ENCODE results near the gene SEC11C.
"Not testable (repeated sequence)": the region's sequence is repeated elsewhere in the genome, so short reads cannot be mapped to it uniquely, and the experiment has no call there.

SEC11C gene

DNA sequence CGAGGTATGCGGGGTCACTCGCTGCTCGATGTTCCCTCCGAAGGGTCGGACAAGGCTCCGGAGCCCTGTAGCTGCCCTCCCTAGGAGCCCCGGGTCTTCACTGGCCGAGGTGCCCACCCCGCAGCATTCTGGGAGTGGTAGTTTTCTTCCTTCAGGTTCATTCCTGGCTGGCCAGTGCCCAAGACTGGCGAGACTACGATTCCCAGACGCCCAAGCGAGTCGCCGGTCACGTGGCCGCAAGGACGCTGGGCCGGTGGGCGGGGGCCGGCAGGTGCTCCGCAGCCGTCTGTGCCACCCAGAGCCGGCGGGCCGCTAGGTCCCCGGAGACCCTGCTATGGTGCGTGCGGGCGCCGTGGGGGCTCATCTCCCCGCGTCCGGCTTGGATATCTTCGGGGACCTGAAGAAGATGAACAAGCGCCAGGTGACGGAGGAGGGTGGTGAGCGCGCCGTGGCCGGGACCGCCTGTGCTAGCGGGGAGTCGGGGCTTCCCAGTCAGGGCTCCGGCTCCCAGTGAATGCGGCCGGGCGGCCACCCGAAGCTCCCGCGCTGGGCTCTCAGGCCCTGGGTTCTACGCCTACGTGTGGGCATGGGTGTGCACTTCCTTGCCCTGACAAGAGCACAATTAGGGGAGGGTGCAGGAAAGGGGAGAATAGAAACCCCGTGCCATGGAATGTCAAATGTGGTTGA is at the start of gene SEC11C:
Gene SEC11C (plus strand): TSS at position 270 of the 687 bp plus-strand sequence. CDS start 65 bp downstream, at position 335.
- DNase-seq (ENCODE audit: low read depth): peak; percentile 94

DNA sequence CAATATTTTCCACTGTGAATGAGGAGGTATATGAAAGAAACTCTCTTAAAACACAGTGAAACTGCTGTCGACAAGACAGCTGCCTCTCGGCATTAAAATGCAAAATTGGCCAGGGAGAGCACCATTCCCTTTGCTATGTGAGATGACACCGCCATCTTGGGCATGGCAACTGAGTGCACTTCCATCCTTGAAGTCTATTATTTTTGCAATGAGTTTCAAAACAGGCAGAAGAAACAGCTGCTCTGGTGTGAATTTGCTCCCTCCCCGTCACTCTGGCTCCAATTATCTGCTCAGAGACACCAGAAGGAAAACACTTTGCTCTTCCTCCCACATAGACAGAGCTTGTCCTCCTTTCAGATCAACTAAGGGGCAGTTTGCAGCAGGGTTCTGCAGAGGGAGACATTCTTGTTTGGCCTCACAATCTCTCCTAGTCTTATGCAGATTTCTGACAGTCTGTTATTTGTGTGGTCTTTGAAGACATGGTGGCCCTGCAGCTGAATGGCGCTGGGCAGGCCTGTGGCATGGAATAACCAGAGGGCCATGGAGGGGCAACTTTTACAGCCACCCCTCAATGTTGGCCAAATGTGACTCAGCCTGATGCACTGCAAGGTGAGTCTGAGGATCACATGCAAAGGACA is 48.6 kb upstream of the SEC11C start:
- no peak for DNase-seq (ENCODE audit: low read depth)

DNA sequence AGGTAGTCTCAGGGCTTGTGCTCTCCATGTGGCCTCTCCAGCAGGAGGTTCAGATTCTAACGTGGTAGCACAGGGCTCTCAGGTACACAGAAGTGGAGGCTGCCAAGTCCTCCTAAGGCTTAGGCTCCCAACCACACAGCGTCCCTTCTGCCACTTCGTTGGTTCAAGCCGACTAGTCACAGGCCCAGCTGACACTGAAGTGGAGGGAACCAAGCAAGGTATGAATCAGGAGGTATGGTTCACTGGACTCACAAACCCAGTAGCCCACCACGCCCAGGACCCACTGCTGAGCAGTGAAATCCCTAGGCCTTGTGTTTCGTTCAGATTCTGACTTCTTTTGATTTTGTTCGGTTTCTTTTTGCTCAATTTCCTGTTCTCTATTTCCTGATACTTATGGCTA is 46.0 kb upstream of the SEC11C start:
- no peak for DNase-seq (ENCODE audit: low read depth)

DNA sequence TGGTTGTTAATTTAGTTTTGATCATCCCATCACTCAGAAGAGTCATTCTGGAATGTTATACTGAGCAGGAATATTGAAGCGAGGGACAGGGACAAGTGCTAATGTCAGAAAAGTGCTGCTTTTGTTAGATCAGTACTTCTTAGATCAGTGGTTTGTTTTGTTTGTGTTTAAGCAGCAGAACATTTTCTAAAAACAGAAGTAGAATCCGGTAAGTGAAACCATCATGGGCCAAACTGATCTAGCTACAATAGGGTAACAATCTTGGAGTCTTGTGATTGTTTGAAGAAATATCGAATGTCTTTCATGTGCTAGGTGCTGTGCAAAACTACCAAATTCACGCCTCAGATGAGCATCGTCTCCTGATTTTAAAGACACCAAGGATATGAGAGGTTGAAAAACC is 45.1 kb upstream of the SEC11C start:
- no peak for DNase-seq (ENCODE audit: low read depth)

DNA sequence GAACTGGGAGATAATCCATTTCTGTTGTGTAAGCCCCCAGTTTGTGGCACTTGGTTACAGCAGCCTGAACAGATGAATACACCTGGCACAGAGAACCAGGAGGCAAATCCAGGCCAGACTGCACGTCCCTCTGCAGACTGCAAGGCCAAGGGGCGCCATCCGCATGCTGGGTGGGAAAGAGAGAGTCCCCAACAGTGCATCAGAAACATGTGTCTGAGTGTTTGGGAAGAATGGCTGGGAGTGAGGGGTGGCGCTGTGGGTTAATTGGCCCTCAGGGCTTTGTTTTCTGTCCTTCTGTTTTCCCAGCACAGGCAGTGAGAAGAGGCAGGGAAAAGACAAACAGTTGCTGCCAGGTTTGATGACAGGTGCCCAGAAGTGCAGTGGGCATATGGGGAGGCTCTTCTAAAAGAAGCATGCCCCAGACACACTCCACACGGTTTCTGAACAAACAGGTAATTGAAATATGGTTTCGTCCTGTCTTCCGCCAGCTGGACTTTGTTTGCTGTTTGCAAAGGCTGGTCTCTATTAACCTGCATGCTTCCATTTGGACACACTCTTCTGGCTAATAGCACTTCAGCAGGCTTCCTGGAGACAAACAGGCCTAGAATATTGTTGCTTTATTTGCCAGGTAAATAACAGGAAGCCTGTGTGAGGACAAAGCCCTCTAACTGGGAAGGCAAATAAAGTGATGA is 43.4 kb upstream of the SEC11C start:
- no peak for DNase-seq (ENCODE audit: low read depth)

DNA sequence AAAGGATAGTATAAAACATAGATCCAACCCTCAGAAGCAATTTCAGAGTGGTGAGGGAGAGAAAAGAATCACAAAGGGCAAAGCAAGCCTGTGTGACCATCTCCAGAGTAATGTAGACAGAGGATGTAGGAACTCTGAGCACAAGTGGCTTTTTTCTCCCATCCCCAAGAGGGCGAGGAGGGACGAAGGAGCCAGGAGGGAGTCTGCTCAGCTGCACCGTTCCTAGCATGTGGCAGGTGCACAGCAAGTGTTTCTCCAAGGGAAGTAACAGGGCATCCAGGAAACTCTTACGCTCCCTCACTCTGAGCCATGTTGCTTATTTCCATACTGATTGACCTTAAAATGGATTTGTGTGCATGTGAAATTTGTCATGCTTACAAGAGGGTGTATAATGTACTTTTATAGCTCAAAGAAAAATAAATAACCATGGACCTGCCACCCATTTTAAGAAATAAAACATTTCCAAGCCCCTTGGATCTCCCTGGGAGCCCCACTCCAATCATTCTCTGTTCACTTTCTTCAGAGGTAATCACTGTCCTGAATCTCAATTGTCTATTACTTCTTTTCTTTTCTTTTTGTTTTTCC is 37.8 kb upstream of the SEC11C start:
- no peak for DNase-seq (ENCODE audit: low read depth)

DNA sequence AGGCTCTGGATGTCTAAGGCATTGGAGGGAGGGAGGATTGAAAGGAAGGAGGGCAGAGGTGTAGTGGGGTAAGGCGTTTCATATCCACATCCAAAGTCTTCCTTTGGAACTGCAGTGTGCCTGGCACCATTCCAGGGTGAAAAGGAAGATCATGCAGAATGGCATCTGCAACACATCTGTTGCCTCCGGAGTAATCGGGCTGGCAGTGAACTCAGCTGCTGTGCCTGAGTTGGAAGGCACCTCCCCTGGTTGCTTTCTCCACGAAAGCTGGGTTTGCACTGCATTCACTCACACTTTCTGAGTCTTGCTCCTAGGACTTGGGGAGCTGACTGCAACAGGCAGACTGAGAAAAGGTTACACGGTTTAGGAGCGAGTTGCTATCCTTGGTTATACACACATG is 30.3 kb upstream of the SEC11C start:
- no peak for DNase-seq (ENCODE audit: low read depth)

DNA sequence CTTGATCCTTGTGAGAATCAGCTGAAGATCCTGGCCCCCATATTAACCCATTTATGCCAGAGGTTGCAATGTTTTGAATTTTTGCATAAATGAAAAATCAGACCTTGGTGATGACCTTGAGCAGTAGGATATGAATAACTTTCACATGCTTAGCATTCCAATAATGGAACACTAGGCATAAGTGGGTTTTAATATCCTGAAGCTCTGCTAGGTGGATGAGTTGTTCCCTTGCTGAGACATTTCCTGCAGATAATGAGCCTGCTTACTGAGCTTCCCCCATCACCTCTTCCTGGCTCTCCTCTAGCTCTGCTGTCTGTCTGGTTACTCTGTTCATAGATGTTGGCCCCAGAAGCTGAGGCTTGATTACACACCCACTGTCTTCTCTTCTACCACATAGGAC is 25.5 kb upstream of the SEC11C start:
- no peak for DNase-seq (ENCODE audit: low read depth)

DNA sequence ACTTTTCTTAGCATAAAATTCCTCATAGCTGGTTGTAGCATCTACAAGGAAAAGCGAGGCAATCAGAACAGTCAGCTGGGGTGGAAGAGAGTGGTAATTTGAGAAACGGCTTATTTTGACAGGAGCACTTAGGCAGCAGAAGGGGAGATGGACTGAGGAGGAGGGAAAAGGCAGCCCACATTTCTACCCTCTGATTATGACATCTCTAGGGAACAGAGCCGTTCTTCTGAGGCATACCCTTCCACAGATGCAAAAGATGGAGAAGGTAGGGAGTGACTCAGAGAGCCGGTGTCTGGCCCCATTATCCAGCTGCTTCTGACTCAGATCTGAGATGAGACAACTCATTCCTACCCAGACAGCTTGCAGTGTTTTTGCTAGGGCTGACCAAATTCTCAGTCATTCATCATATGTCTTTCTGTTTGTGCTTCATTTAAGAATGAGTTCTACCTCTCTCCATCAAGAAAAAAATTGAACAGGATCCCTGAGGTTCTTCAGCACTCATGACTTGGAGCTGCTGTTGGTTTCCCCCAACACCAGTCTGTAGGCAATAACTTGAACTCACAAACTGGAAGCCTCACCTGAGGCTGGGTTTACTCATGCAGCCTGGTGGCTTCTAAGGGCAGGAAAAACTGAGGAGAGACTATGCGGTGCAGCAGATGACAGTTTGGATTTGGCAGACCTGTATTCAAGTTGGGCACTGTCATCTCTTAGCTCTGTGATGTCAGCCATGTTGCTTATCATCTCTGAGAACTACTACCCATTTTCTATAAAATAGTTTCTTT is 15.9 kb upstream of the SEC11C start:
- DNase-seq (ENCODE audit: low read depth): no peak

DNA sequence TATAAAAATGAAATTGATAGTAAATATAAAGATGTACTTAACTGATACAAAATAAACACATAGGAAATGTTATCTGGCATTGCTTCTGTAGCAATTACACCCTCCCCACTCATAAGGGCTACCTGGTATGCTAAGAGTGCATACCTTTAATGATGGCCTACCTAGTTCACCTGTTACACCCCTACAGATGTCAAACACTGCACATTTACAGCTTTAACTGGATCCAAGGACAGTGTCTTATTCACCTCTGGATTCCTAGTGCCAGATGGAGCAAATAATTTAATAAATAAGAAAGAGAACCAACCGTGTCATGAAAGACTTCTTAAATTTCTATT is 15.3 kb upstream of the SEC11C start:
- DNase-seq (ENCODE audit: low read depth): no peak

DNA sequence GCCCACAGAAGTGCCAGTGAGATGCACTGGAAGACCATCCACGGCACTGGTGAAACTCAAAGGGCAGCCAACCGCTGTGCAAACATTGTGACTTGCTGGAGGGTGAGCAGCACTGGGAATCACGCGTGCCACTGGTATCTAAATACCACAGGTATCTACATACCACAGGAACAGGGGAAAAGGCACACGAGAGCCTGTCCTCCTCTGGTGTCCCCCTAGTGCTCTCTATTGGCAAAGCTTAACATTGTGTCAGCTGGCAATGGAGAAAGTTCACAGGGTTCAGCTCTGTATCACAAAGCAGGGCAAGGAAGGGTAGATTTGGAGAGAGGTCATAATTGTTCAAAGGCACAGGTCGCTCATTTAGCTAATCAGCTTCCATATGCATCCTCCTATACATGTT is 12.6 kb upstream of the SEC11C start:
- DNase-seq (ENCODE audit: low read depth): no peak

DNA sequence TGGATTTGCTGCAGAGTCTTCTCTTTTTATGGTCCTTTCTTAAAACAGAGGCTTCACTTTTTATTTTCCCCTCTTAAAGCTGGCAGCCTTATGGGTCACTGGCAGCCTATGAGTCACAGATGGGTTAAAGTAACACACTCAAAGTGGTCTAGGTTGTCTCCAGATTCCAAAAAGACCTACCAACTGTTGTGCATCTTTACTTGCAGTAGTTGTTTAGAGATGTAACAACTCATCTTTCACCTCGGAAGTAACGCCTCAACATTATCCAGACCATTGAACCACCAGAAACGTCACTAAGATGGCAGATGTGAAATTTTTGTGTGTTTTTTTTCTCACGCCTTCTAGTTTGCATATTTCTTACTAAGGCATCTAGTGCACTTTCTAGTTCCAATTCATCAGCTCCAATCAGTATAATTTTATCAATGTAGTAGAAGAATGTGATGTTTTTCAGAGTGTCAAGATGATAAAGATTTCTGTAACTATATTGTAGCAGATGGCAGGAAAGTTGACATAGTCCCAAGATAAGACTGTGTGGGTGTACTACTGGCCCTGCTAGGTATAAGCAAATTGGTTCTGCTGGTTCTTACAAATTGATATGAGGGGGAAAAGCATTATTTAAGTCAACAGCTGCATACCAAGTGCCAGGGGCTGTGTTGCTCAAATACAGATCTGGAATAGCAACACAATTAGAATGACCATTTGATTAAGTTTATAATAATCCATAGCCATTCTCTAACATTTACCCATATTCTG is 9.6 kb upstream of the SEC11C start:
- DNase-seq (ENCODE audit: low read depth): no peak

DNA sequence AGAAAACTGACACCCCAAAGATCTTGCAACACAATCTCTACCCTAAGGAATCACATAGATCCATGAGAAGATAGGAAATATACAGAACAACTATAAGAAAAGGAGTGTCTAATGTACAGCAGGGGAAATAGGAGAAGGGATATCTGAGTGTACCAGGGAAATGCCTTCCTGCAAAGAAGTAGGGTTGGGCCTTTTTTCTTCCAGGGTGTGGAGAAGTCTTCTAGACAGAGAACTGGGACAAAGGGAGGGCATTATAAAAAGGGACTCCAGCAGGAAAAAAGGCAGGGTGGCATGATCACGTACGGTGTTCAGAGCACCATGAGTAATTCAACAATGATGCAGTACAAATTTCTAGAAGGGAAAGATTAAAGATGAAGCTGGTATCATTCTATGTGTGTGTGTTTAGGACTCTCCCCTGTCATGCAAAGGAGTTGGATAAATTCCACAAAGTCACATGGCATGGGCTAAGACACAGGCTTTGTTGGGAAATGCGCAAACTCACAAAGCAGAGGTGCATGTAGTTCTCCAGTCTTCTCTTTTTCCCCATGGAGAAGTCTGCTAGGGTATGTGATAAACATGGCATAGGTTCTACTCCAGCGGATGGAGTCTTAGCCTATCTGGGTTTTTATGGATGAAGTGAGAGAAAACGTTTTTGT is 6.7 kb upstream of the SEC11C start:
- no peak for DNase-seq (ENCODE audit: low read depth)

DNA sequence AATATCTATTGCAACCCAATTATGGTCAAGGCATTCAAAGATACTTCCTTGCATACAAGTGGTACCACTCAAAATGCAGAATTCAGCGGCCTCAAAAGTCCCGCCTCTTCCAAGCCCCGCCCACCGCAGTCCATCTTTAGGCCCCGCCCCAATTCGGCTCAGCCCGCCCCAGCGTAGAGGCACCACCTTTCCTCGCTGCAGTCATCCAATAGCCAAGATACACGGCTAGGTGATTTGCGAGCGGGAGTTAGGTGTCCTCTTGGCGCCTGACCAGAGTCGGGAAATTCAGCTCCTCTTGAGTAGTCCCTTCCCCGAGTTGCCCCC is 431 bp upstream of the SEC11C start:
- DNase-seq (ENCODE audit: low read depth): peak; percentile 84

DNA sequence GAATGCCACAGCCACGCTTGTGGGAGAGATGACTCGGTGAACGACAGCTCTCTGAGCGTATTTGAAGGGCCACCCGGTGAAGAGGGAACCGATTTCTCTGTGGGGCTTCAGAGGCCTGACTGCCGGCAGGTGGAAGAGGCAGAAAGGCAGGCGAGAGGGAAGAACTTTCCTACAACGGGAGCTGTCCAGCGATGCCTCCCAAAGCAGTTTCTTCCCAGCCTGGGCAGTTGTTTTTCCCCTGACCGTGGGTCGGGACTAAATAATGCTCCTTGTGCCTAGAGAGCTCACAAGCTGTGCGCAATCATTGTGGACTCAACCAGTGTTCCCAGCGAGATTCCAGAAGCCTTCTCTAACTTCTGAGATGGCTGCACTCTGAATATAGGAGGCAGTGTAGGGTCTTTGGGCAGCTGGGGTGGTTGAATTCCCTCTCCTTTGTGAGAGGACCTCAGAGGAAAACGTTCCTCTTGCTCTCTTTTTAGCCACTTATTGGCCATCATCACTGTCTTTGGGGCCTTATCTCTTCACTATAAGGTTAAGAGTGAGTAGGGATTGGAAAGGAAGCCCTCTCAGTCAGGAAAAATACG is 710 bp downstream of the SEC11C start:
- no peak for DNase-seq (ENCODE audit: low read depth)

DNA sequence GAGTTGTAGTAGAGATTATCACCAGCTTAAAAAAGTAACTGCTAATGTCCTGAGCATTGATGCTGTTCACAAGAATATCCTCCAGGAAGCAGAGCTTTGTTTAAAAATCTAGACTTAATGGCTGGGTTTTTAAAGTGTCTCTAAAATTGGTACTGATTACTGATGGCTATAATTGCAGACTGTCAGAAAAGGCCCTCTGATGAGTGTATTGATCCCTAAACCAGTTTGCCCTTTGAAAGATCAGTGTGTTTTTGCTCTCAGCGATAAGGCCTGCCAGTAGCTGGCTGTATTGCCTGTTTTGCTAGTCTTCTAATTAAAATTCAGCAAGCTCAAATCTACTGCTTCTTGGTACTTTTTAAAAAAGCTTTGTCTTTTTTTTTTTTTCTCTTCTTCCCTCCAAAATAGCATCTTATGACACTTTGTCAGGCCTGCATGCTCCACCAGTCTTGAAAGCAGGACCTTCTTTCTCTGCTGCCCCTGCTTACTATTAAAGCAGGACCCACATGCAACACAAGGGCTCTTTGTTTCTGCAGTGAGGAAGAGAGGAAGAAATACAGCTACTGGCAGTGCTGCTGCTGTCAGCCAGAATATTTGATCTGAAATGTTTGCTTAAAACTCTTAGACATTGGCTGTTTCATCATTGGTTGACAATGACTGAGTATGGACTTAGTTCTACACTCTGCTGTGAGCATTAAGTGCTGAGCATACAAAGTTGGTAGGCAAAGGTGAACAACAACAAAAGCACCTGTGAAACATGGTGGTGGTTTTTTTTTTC is 1.8 kb downstream of the SEC11C start:
- no peak for DNase-seq (ENCODE audit: low read depth)

DNA sequence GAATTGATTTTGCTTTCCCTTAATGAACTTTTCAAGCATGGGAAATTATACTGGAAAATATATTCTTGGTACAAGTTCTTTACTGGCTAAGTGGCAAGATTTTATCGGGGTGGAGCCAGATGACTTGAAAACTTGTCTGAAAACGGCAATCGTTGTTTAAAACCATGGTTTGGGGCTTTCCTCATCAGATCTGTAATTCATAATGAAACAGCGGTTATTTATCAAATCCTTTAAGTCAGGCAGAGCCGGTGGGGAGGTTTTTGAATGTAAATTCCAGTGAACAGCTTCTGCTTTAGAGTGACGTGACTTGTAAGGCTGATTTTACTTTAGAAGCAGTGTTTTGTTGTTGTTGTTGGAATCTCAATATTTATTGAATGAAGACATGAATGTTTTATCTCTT is 2.6 kb downstream of the SEC11C start:
- DNase-seq (ENCODE audit: low read depth): no peak

DNA sequence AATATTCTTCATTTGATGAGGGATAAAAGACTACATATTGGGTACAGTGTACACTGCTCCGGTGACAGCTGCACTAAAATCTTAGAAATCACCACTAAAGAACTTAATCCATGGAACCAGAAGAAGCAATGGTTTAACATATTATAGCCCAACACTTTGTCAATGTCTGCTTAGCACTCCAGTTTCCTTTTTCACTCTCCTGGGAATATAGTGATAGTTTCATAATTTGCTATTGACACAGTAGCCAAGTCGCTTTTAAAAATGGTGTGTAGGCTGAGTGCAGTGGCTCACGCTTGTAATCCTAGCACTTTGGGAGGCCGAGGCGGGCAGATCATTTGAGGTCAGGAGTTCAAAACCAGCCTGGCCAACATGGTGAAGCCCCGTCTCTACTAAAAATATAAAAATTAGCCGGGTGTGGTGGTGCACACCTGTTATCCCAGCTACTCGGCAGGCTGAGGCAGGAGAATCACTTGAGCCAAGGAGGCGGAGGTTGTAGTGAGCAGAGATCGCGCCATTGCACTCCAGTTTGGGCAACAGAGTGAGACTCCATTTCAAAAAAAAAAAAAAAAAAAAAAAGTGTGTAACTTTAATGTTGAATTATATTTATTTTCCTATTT is 3.2 kb downstream of the SEC11C start:
- not testable (repeated sequence) for DNase-seq (ENCODE audit: low read depth)

DNA sequence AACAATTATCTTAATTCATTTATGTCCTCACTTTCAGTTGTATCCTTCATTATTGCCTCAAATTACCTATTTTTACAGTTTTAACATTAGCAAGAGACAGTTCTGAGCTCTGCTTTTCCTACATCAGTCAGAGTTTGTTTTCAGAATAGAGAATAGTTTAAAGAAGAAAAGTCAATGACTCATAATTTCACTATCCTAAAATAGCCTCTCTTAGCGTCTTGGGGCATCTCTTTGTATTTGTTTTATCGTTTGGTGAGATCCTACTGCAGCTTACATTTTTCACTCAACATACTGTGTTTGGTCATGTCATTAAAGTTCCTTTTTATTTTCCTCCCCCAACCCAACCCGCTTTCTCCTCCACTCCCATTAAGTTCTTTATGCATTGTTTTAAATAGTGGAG is 3.8 kb downstream of the SEC11C start:
- DNase-seq (ENCODE audit: low read depth): no peak

DNA sequence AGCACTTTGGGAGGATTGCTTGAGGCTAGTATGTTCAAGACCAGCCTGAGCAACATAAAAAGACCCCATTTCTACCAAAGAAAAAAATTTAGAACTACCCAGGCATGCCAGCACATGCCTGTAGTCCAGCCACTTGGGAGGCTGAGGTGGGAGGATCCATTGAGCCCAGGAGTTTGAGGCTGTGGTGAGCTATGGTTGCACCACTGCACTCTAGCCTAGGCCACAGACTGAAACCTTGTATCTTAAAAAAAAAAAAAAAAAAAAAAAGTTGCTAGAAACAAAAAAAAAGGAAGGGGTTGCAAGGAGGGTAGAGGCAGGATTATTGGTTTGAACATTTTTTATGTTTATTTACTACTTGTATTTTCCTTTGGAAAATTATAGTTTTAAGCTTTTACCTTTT is 4.8 kb downstream of the SEC11C start:
- DNase-seq (ENCODE audit: low read depth): no peak

All from activated T-cell treated with anti-CD3 and anti-CD28 coated beads for 48 hours (primary cell).